Measurements from ENCODE around the gene TMEM219. TPM values are rescaled to one million over a fixed set of nuclear protein-coding genes. Genes with fewer than 3 reads are reported as not detected.

Gene TMEM219
- total and polyA plus RNA-seq, 9 of the 15 experiments (the other 6 are each of a cell fraction or from before 2014, with no cell fraction given): 35.3 to 62.8 (median 55.5) TPM

DNA sequence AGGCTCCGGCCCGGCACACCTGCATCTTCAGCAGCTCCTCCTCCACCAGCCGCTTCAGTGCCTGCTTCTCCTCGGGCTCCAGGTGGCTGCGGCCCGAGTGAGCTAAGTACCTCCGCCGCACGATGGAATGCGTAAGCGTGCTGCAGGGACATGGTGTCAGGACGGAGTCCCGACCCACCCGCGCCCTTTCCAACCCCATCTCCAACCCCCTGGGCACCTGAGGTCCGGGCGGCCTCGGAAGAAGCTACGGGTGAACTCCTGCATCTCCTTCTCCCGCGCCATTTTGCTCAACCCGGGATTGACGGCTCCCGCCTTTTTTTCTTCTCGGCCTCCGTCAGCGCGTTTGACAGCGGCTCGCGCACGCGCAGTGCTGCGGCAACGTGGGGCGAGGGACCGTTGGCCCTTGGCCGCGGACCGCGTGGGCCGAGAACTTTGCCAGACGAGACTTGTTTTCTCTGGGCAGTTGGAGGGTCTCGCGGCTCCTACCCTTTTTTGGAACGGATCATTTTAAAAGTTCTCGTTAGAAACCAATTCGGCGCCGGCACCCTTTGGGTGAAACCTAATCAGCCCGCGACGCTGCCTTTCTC, 33.5 kb downstream of the TMEM219 start, which contains the start of gene HIRIP3 (continued):
- TF ChIP-seq GABPB2 (CRISPR knock-in tag; conservative IDR thresholded peaks at IDR 0.05): no peak
- TF ChIP-seq GATAD2B (IDR thresholded peaks at IDR 0.05; ENCODE audit: borderline replicate concordance): no peak
- TF ChIP-seq, protein P1, sequence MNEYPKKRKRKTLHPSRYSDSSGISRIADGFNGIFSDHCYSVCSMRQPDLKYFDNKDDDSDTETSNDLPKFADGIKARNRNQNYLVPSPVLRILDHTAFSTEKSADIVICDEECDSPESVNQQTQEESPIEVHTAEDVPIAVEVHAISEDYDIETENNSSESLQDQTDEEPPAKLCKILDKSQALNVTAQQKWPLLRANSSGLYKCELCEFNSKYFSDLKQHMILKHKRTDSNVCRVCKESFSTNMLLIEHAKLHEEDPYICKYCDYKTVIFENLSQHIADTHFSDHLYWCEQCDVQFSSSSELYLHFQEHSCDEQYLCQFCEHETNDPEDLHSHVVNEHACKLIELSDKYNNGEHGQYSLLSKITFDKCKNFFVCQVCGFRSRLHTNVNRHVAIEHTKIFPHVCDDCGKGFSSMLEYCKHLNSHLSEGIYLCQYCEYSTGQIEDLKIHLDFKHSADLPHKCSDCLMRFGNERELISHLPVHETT (CRISPR knock-in tag; conservative IDR thresholded peaks at IDR 0.05 in 1 of 2, IDR thresholded peaks at IDR 0.05 in 1 of 2): peak in 1 of 2 experiments; percentile 80; a peak in 1 of 4 replicates
- TF ChIP-seq MCM3 (IDR thresholded peaks at IDR 0.05): no peak
- no peak; the same call in 1 of the 2 replicates for TF ChIP-seq ZBED1 (IDR thresholded peaks at IDR 0.05)
- peak; percentile 88 for TF ChIP-seq SAP30 (IDR thresholded peaks at IDR 0.05; ENCODE audit: borderline replicate concordance, insufficient read depth, low read depth, low read length, poor library complexity, severe bottlenecking)
- TF ChIP-seq, protein P2, sequence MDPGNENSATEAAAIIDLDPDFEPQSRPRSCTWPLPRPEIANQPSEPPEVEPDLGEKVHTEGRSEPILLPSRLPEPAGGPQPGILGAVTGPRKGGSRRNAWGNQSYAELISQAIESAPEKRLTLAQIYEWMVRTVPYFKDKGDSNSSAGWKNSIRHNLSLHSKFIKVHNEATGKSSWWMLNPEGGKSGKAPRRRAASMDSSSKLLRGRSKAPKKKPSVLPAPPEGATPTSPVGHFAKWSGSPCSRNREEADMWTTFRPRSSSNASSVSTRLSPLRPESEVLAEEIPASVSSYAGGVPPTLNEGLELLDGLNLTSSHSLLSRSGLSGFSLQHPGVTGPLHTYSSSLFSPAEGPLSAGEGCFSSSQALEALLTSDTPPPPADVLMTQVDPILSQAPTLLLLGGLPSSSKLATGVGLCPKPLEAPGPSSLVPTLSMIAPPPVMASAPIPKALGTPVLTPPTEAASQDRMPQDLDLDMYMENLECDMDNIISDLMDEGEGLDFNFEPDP (CRISPR knock-in tag; IDR thresholded peaks at IDR 0.05): no peak
- no peak for TF ChIP-seq ILK (tag; IDR thresholded peaks at IDR 0.05; ENCODE audit: borderline replicate concordance, low read depth)
- TF ChIP-seq ZNF584 (CRISPR knock-in tag; IDR thresholded peaks at IDR 0.05; ENCODE audit: low read depth): 0 out of 2 replicates have a peak, but pooled peaks have one; percentile 0
- no peak for TF ChIP-seq TRIM28 (IDR thresholded peaks at IDR 0.05)
- TF ChIP-seq L3MBTL2 (IDR thresholded peaks at IDR 0.05): peak; percentile 98
- no peak for TF ChIP-seq SIN3B (IDR thresholded peaks at IDR 0.05; ENCODE audit: low read depth)
- TF ChIP-seq ZNF408 (CRISPR knock-in tag; IDR thresholded peaks at IDR 0.05; ENCODE audit: low read depth): no peak
- TF ChIP-seq MTA1 (IDR thresholded peaks at IDR 0.05; ENCODE audit: borderline replicate concordance): no peak
- TF ChIP-seq MBD2 (IDR thresholded peaks at IDR 0.05; ENCODE audit: borderline replicate concordance, low read depth): peak; percentile 16; the same call in 1 of the 2 replicates
- peak; percentile 97 for TF ChIP-seq EP400 (IDR thresholded peaks at IDR 0.05)
- TF ChIP-seq, protein P3, sequence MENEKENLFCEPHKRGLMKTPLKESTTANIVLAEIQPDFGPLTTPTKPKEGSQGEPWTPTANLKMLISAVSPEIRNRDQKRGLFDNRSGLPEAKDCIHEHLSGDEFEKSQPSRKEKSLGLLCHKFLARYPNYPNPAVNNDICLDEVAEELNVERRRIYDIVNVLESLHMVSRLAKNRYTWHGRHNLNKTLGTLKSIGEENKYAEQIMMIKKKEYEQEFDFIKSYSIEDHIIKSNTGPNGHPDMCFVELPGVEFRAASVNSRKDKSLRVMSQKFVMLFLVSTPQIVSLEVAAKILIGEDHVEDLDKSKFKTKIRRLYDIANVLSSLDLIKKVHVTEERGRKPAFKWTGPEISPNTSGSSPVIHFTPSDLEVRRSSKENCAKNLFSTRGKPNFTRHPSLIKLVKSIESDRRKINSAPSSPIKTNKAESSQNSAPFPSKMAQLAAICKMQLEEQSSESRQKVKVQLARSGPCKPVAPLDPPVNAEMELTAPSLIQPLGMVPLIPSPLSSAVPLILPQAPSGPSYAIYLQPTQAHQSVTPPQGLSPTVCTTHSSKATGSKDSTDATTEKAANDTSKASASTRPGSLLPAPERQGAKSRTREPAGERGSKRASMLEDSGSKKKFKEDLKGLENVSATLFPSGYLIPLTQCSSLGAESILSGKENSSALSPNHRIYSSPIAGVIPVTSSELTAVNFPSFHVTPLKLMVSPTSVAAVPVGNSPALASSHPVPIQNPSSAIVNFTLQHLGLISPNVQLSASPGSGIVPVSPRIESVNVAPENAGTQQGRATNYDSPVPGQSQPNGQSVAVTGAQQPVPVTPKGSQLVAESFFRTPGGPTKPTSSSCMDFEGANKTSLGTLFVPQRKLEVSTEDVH (IDR thresholded peaks at IDR 0.05; ENCODE audit: low read depth, partially characterized antibody): peak; percentile 85
- TF ChIP-seq POLR2B (IDR thresholded peaks at IDR 0.05; ENCODE audit: low read depth, partially characterized antibody): peak; percentile 47
- TF ChIP-seq ZNF57 (CRISPR knock-in tag; IDR thresholded peaks at IDR 0.05): no peak
- 0 out of 2 replicates have a peak, but pooled peaks have one; percentile 2 for TF ChIP-seq ETV5 (CRISPR knock-in tag; IDR thresholded peaks at IDR 0.05; ENCODE audit: low read depth)
- TF ChIP-seq PYGO2 (tag; IDR thresholded peaks at IDR 0.05): no peak
- peak; percentile 57; the same call in 1 of the 2 replicates for TF ChIP-seq KAT7 (CRISPR knock-in tag; IDR thresholded peaks at IDR 0.05; ENCODE audit: borderline replicate concordance)
